Psoas muscle (tissue), 8 donors: ENCODE data around the gene BPIFA1. TPM values are rescaled to one million over a fixed set of nuclear protein-coding genes. Genes with fewer than 3 reads are reported as not detected.

Source experiments
- ATAC-seq, 4 donors: fragments of 200-7000 bp; cut with Tn5 transposase; one replicate each; pipeline ENCODE4 v1.9.1; 2020; ENCODE audit warnings: moderate library complexity in 3 of 4, mild to moderate bottlenecking in 2 of 4
- DNase-seq, 2 donors: peaks; one replicate each; pipeline ENCODE4 v3.0.0-alpha.2; 2020
- H3K27ac ChIP-seq: fragments of 200-600 bp; one replicate; pipeline ENCODE4 v1.8.0; 2022
- H3K27me3 ChIP-seq, 3 donors: fragments of 200-600 bp in 1 of 3; one replicate each; pipeline versions ENCODE4 v1.6.1 to v1.8.0; 2013 to 2022; ENCODE audit warnings: low read length in 2 of 3, mild to moderate bottlenecking in 2 of 3, moderate library complexity in 1 of 3; ENCODE audit not compliant: insufficient read depth in 3 of 3
- H3K36me3 ChIP-seq, 2 donors: fragments of 200-600 bp in 1 of 2; one replicate each; pipeline versions ENCODE4 v1.6.1 to v1.8.0; 2013 to 2022; ENCODE audit warnings: low read depth in 1 of 2, mild to moderate bottlenecking in 1 of 2, moderate library complexity in 1 of 2; ENCODE audit not compliant: insufficient read depth in 1 of 2
- H3K4me1 ChIP-seq: fragments of 200-600 bp; one replicate; pipeline ENCODE4 v1.8.0; 2022
- H3K4me3 ChIP-seq: fragments of 200-600 bp; one replicate; pipeline ENCODE4 v1.8.0; 2022; ENCODE audit warnings: mild to moderate bottlenecking
- H3K9me3 ChIP-seq: fragments of 200-600 bp; one replicate; pipeline ENCODE4 v1.8.0; 2022
- CTCF ChIP-seq: fragments of 200-600 bp; IDR thresholded peaks from one replicate; pipeline ENCODE4 v1.8.0; 2022; ENCODE audit warnings: antibody characterized with exemption
- WGBS, 3 donors: extraction: QIAGEN DNeasy Blood & Tissue Kit; methylation state at CpG; one replicate each; pipeline versions ENCODE4 v1.1.6 to v1.1.7; 2013; 5-methylcytosine and 5-hydroxymethylcytosine counted together
- intact Hi-C, 2 donors: fragments of 100-400 bp; cut with DNase I; formaldehyde crosslinking; loops; one replicate each; pipeline versions ENCODE4 v1.11.0 to v1.14.2; 2022
- polyA plus RNA-seq, 3 donors: library from polyadenylated mRNA; stranded (reverse); fragments of 200-250 nt; gene quantifications; one replicate each; pipeline ENCODE4 v1.2.3, GENCODE V29; 2013
- total RNA-seq, 4 donors: library from RNA; stranded (reverse); fragmentation: NEBNext Ultra II Directional in 2 of 4; extraction: Animal tissue kit (Norgen Biotek cat#: 25700) in 2 of 4; gene quantifications; one replicate each; pipeline versions ENCODE4 v1.2.1 to v1.2.4, GENCODE V29; 2021 to 2023
- donor health status: healthy with polysubstance abuse.
- donor health status: DM: no; HTN: no; CAD: no; lungs with moderate emphysema.
- donor health status: Bipolar disorder and iron deficiency.
- donor health status: healthy.
- donor health status: DM: yes; HTN: yes; CAD: no.
- donor health status: DM: no; HTN: no; CAD: no.
- donor health status: DM: no; HTN: no; CAD: no.
- donor health status: DM: yes; HTN: yes; CAD: no.

BPIFA1 gene
- total and polyA plus RNA-seq, 7 donors: not detected

- Histone ChIP-seq H3K36me3 (no peaks in the 10 kb centered on the region), H3K9me3 (no peaks in the 10 kb centered on the region), H3K4me1 (no peaks in the 10 kb centered on the region), H3K4me3 (no peak overlapping the region), H3K27ac (no peak overlapping the region), H3K27me3 (peaks cover 0 to 47% (median 8%) of the 10 kb centered on the region in 3 donors)
- no peak for DNase-seq
- WGBS, 3 donors: 58 to 62% (median 60%) methylated on average over 10 of the region's 10 CpGs
- TF ChIP-seq CTCF: no peak
- no peak for ATAC-seq
- intact Hi-C loops: no loop called here
Observed at GRCh38 chr20:33285861-33286495, 50.2 kb downstream of the BPIFA1 start.

GRCh38 chr20:33287884-33288283, 52.1 kb downstream of the BPIFA1 start:
- no peak for TF ChIP-seq CTCF
- Histone ChIP-seq H3K4me1 (no peaks in the 10 kb centered on the region), H3K9me3 (no peaks in the 10 kb centered on the region), H3K36me3 (no peaks in the 10 kb centered on the region), H3K27ac (no peak overlapping the region), H3K27me3 (peaks cover 0 to 44% (median 8%) of the 10 kb centered on the region in 3 donors), H3K4me3 (no peak overlapping the region)
- intact Hi-C loops: no loop called here
- ATAC-seq (no peak), DNase-seq (no peak)

GRCh38 chr20:33290852-33291251, 55.1 kb downstream of the BPIFA1 start:
- intact Hi-C loops: loop anchor here (10.0 kb wide), 3 partner anchors 196 to 616 kb away; partner anchors contain the start of gene C20orf203 (in 1 of the 2)
- WGBS, 3 donors: 88 to 97% (median 91%) methylated on average over 13 of the region's 13 CpGs
- DNase-seq: no peak

GRCh38 chr20:33291416-33291815, 55.6 kb downstream of the BPIFA1 start:
- H3K27ac ChIP-seq: no peak overlapping the region
- intact Hi-C loops: loop anchor here (10.0 kb wide), 3 partner anchors 197 to 617 kb away; partner anchors contain the start of gene C20orf203 (in 1 of the 2)
- whole genome bisulfite sequencing, 3 donors: 67 to 81% (median 80%) methylated on average over 8 of the region's 8 CpGs
- no peak overlapping the region for H3K4me3 ChIP-seq
- ATAC-seq (no peak), DNase-seq (no peak)
- no peaks in the 10 kb centered on the region for H3K4me1 ChIP-seq
- peaks cover 0 to 23% (median 3%) of the 10 kb centered on the region in 3 donors for H3K27me3 ChIP-seq
- no peaks in the 10 kb centered on the region for H3K36me3 ChIP-seq
- H3K9me3 ChIP-seq: no peaks in the 10 kb centered on the region
- TF ChIP-seq CTCF: no peak

More at GRCh38 chr20:33290852-33291251, 55.1 kb downstream of the BPIFA1 start:
- ATAC-seq: no peak
- Histone ChIP-seq H3K27me3 (peaks cover 0 to 23% (median 3%) of the 10 kb centered on the region in 3 donors), H3K36me3 (no peaks in the 10 kb centered on the region), H3K27ac (no peak overlapping the region), H3K9me3 (no peaks in the 10 kb centered on the region), H3K4me1 (no peaks in the 10 kb centered on the region), H3K4me3 (no peak overlapping the region)
- no peak for TF ChIP-seq CTCF
